Esophagus muscularis mucosa (tissue), 4 donors: ENCODE data around the gene SEL1L3. TPM values are rescaled to one million over a fixed set of nuclear protein-coding genes. Genes with fewer than 3 reads are reported as not detected.

ENCODE experiments used
- DNase-seq: peaks from one replicate; pipeline ENCODE4 v3.0.0-alpha.2; 2017; ENCODE audit errors: extremely low spot score
- H3K27ac ChIP-seq, 4 donors: fragments of 200-600 bp; sonication (generic); replicated peaks in 1 of 4; 1 replicate in 3 of 4; 2 replicates in 1 of 4; pipeline ENCODE4 v1.5.1; 2016 to 2019; ENCODE audit warnings: mild to moderate bottlenecking in 1 of 4
- H3K27me3 ChIP-seq, 4 donors: fragments of 200-600 bp; sonication (generic); one replicate each; pipeline versions ENCODE4 v1.5.1 to v1.6.0; 2016 to 2019
- H3K36me3 ChIP-seq, 4 donors: fragments of 200-600 bp; sonication (generic); one replicate each; pipeline ENCODE4 v1.5.1; 2016 to 2019
- H3K4me1 ChIP-seq, 4 donors: fragments of 200-600 bp; sonication (generic); one replicate each; pipeline ENCODE4 v1.5.1; 2016 to 2019
- H3K4me3 ChIP-seq, 4 donors: fragments of 200-600 bp; sonication (generic); 1 replicate in 2 of 4; 2 replicates in 2 of 4; pipeline ENCODE4 v1.5.1; 2016 to 2019; ENCODE audit warnings: mild to moderate bottlenecking in 4 of 4, moderate library complexity in 1 of 4
- H3K9me3 ChIP-seq, 4 donors: fragments of 200-600 bp; sonication (generic); 1 replicate in 3 of 4; 2 replicates in 1 of 4; pipeline ENCODE4 v1.5.1; 2016 to 2019
- CTCF ChIP-seq, 3 experiments: fragments of 200-600 bp in 2 of 3; fragments of 450-650 bp in 1 of 3; sonication (generic) in 2 of 3; IDR thresholded peaks; one replicate each; pipeline ENCODE4 v1.5.1; 2017 to 2019; ENCODE audit warnings: antibody characterized with exemption in 3 of 3, mild to moderate bottlenecking in 2 of 3, moderate library complexity in 1 of 3
- EP300 ChIP-seq: sonication (generic); formaldehyde crosslinking; IDR thresholded peaks from one replicate; pipeline ENCODE4 v1.6.1; 2017; ENCODE audit warnings: antibody characterized with exemption
- POLR2A ChIP-seq: fragments of 450-650 bp; IDR thresholded peaks from one replicate; pipeline ENCODE4 v1.6.1; 2017; ENCODE audit warnings: antibody characterized with exemption, moderate library complexity, mild to moderate bottlenecking, low read depth
- POLR2AphosphoS5 ChIP-seq, 2 donors: sonication (generic); formaldehyde crosslinking; IDR thresholded peaks; one replicate each; pipeline ENCODE4 v1.6.1; 2017; ENCODE audit warnings: antibody characterized with exemption in 2 of 2
- WGBS: methylation state at CpG from one replicate; pipeline ENCODE4 v1.1.5; 2018; 5-methylcytosine and 5-hydroxymethylcytosine counted together
- intact Hi-C: fragments of 100-400 bp; cut with DNase I; formaldehyde crosslinking; loops from one replicate; pipeline ENCODE4 v1.15.1; 2023
- total RNA-seq, 4 donors: library from RNA; depleted of rRNA; stranded (reverse); fragments of >200 nt; gene quantifications; one replicate each; pipeline versions ENCODE4 v1.1.0 to v1.2.1, GENCODE V29; 2016

Gene SEL1L3
- total RNA-seq, 4 donors from 2014 or later, result 3.3 to 11.7 (median 5.7) TPM

- Histone ChIP-seq H3K4me1 (no peaks in the 10 kb centered on the region), H3K27ac (no peak overlapping the region), H3K36me3 (peaks cover 0 to 6% (median 0%) of the 10 kb centered on the region in 4 donors), H3K27me3 (no peaks in the 10 kb centered on the region), H3K4me3 (no peak overlapping the region), H3K9me3 (no peaks in the 10 kb centered on the region)
- 70% methylated on average over 8 of the region's 8 CpGs for WGBS
- TF ChIP-seq POLR2A, result no peak
- no peak for TF ChIP-seq POLR2AphosphoS5 (IDR thresholded peaks at IDR 0.05)
- no peak for TF ChIP-seq EP300
- TF ChIP-seq CTCF (IDR thresholded peaks at IDR 0.05), result no peak
- intact Hi-C loops, result no loop called here
- no peak for DNase-seq
Observed at GRCh38 chr4:25807102-25807728, 55.6 kb downstream of the SEL1L3 start.

- 87% methylated on average over 6 of the region's 6 CpGs for WGBS
- intact Hi-C loops, result no loop called here
- peaks cover 0 to 10% (median 0%) of the 10 kb centered on the region in 4 donors for H3K36me3 ChIP-seq
- H3K27me3 ChIP-seq, result no peaks in the 10 kb centered on the region
- DNase-seq, result no peak
- TF ChIP-seq POLR2A (no peak), CTCF (IDR thresholded peaks at IDR 0.05) (no peak), POLR2AphosphoS5 (IDR thresholded peaks at IDR 0.05) (no peak), EP300 (no peak)
- H3K4me1 ChIP-seq, result no peaks in the 10 kb centered on the region
- no peak overlapping the region for H3K27ac ChIP-seq
- no peaks in the 10 kb centered on the region for H3K9me3 ChIP-seq
- H3K4me3 ChIP-seq, result no peak overlapping the region
Observed at GRCh38 chr4:25805255-25805860, 57.4 kb downstream of the SEL1L3 start.

- Histone ChIP-seq H3K4me3 (no peak overlapping the region), H3K27ac (no peak overlapping the region), H3K27me3 (no peaks in the 10 kb centered on the region), H3K4me1 (no peaks in the 10 kb centered on the region), H3K36me3 (peaks cover 0 to 10% (median 0%) of the 10 kb centered on the region in 4 donors), H3K9me3 (no peaks in the 10 kb centered on the region)
- intact Hi-C loops, result no loop called here
- DNase-seq, result no peak
- TF ChIP-seq POLR2AphosphoS5 (IDR thresholded peaks at IDR 0.05) (no peak), CTCF (IDR thresholded peaks at IDR 0.05) (no peak), POLR2A (no peak), EP300 (no peak)
- 78% methylated on average over 3 of the region's 3 CpGs for WGBS
Observed at GRCh38 chr4:25803720-25804225, 59.0 kb downstream of the SEL1L3 start.

- TF ChIP-seq EP300 (no peak), CTCF (IDR thresholded peaks at IDR 0.05) (no peak), POLR2A (no peak), POLR2AphosphoS5 (IDR thresholded peaks at IDR 0.05) (no peak)
- H3K27me3 ChIP-seq, result no peaks in the 10 kb centered on the region
- no peak overlapping the region for H3K27ac ChIP-seq
- H3K4me1 ChIP-seq, result no peaks in the 10 kb centered on the region
- H3K9me3 ChIP-seq, result no peaks in the 10 kb centered on the region
- intact Hi-C loops, result no loop called here
- H3K36me3 ChIP-seq, result peaks cover 0 to 10% (median 0%) of the 10 kb centered on the region in 4 donors
- no peak overlapping the region for H3K4me3 ChIP-seq
- no peak for DNase-seq
Observed at GRCh38 chr4:25801594-25801993, 61.2 kb downstream of the SEL1L3 start.
